ENCODE data around the gene TARDBP. TPM values are rescaled to one million over a fixed set of nuclear protein-coding genes. Genes with fewer than 3 reads are reported as not detected.

TARDBP gene
- total and polyA plus RNA-seq, 9 of the 15 experiments (the other 6 are each of a cell fraction or from before 2014, with no cell fraction given) = 122 to 515 (median 243) TPM

DNA sequence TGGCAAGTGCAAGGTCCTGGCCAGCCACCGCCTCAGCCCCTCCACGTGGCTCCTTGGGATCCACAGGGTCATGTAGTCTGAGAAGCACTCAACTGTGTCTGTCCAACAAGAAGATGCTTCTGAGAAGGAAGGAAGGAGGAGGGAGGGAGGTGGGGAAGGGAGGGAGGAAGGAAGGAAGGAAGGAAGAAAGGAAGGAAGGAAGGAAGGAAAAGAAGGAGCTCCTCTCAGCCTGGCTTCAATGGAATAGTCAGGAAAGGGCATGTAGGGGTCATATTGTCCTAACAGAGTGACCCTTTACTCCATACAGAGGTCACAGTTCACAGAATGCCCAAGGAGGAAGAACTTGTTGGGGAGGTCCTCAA is 42.5 kb upstream of the TARDBP start:
- no TSS peak for BruUV-seq (replicated peaks)

More for the DNA sequence above, 42.5 kb upstream of the TARDBP start:
- no peak for FAIRE-seq
- Histone ChIP-seq H4K20me1 (replicated peaks; ENCODE audit: control insufficient read depth, insufficient read depth, low read length) (no peaks in the 10 kb centered on the region), H3K4me3 (no peak overlapping the region), H3K4me1 (replicated peaks in 1 of 2; ENCODE audit: control insufficient read depth in 2 of 2, insufficient read depth in 2 of 2, low read length in 2 of 2) (peaks cover 0 to 8% of the 10 kb centered on the region in 2 experiments; a peak in 4 of 5 replicates), H3K36me3 (ENCODE audit: control insufficient read depth, insufficient read depth, low read length) (no peaks in the 10 kb centered on the region), H2AFZ (ENCODE audit: low read depth, low read length) (no peak overlapping the region), H3K27me3 (ENCODE audit: control insufficient read depth in 2 of 2, insufficient read depth in 2 of 2, low read length in 2 of 2) (peaks cover 38 to 83% of the 10 kb centered on the region in 2 experiments), H3K79me2 (ENCODE audit: control insufficient read depth, insufficient read depth, low read length) (no peaks in the 10 kb centered on the region), H3K9ac (ENCODE audit: insufficient read depth in 1 of 2, low read depth in 2 of 2, low read length in 2 of 2) (no peak overlapping the region), H3K27ac (ENCODE audit: extremely low read depth, low read depth, low read length) (no peak overlapping the region), H3K9me1 (ENCODE audit: control insufficient read depth, insufficient read depth, low read length) (no peaks in the 10 kb centered on the region), H3K4me2 (ENCODE audit: insufficient read depth, low read length) (no peak overlapping the region), H3K9me3 (replicated peaks; ENCODE audit: control insufficient read depth, insufficient read depth, low read depth, low read length) (no peaks in the 10 kb centered on the region)
- 0% methylated on average over 2 of the region's 2 CpGs for WGBS (ENCODE audit: insufficient coverage, low coverage, missing lambda C conversion rate)
- no peak for DNase-seq (ENCODE audit: extremely low read depth in 1 of 4, low spot score in 3 of 4)
- in situ Hi-C loops (cut with MboI) (no loop called here), intact Hi-C loops (cut with micrococcal nuclease) (no loop called here)
- ChIA-PET CTCF (ENCODE audit: low intra/inter-chr PET ratio) (no interaction called here), POLR2A (interaction anchor here (0.5 kb wide), 1 partner anchor 567 kb away, joined by 3 read pairs; no protein-coding TSS in a partner anchor)
- TF ChIP-seq KHSRP (IDR thresholded peaks at IDR 0.05) (no peak), ZKSCAN3 (CRISPR knock-in tag; IDR thresholded peaks at IDR 0.05) (no peak), ZNF384 (IDR thresholded peaks at IDR 0.05; ENCODE audit: low read depth, low read length) (no peak), PTRF (tag; IDR thresholded peaks at IDR 0.05) (no peak), JUNB (CRISPR knock-in tag; conservative IDR thresholded peaks at IDR 0.05) (no peak), GTF2F1 (IDR thresholded peaks at IDR 0.05; ENCODE audit: low read depth, low read length) (no peak), TSC22D4 (tag; IDR thresholded peaks at IDR 0.05) (no peak), BRF1 (IDR thresholded peaks at IDR 0.05; ENCODE audit: borderline replicate concordance, extremely low read depth, insufficient read length) (no peak)
- TF ChIP-seq, protein P1, sequence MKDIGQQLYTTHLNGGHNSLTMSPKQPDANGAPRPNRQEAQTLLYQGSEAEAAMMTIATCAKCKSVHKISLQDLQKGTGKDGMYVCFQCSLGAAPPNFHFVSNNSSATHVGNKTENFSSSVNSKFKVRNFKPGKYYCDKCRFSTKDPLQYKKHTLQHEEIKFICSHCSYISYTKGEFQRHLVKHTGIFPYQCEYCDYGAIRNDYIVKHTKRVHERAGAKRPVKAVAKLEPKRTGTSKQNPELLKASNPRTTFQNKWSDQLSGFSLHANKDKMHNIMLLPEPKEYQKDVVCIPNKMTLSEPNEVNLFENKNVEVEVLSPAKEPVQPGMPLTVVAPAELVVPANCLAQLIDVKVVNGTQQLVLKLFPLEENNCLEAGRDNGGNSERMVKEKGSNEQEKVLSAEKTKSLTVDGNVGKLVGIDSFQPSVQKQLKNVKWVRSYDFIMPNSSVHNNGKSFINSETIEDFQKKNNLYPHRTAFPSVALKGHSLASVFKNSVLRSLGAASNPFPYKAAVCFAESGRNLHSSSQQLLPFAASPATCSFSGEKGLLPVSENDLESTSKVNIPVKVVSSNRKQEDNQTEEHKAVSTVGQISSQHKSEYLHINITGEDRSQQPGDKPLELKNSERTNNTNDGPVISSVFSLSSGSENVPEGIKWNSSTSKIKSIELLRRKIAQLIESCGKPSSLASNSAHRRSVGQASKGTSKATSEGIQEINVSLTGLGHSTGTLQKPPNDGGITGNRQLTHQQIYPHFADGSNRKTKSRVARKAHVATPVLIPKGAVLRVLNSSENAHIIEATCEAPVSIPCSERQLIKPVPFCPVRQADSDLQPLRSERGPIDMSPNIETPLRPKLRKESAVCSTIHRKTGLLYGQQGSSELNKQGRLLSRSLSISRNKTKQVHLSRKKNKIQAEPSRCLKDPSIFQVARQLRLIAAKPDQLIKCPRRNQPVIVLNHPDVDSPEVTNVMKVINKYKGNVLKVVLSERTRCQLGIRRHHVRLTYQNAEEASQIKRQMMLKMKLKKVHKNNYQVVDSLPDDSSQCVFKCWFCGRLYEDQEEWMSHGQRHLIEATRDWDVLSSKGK (CRISPR knock-in tag; IDR thresholded peaks at IDR 0.05) = no peak
- no peak for ATAC-seq

Measured in K562 (cell line).